ENCODE measurements around the gene NRF1.

NRF1 gene

GRCh38 chr7:129724796-129725195 lies 113.3 kb downstream of the NRF1 start:
- in situ Hi-C loops (cut with MboI; ENCODE audit: low sequenced_read_pairs), result no loop called here

- in situ Hi-C loops (cut with MboI; ENCODE audit: low sequenced_read_pairs), result no loop called here
Measured at GRCh38 chr7:129728875-129729467, 117.5 kb downstream of the NRF1 start.

- in situ Hi-C loops (cut with MboI; ENCODE audit: low sequenced_read_pairs), result no loop called here
Measured at GRCh38 chr7:129729511-129729910, 118.0 kb downstream of the NRF1 start.

DNA sequence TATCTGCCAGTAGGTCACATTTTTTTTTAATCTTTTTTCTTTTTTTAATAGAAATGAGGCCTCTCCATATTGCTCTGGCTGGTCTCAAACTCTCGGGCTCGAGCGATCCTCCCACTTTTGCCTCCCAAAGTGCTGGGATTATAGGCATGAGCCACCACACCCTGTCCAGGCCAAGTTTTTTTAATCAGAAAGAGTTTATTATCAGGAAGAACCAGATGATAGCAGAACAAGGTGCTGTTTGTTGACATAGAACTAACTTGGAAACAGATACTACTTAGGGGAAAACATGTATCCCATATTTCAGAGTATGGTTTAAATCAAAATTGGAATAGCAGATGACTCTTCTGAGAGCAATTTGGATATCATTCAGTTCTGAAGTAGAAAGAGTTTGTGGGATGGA lies 118.6 kb downstream of the NRF1 start:
- in situ Hi-C loops (cut with MboI; ENCODE audit: low sequenced_read_pairs), result no loop called here

GRCh38 chr7:129734400-129734799 lies 122.9 kb downstream of the NRF1 start:
- in situ Hi-C loops (cut with MboI; ENCODE audit: low sequenced_read_pairs), result no loop called here

GRCh38 chr7:129739427-129739826 lies 127.9 kb downstream of the NRF1 start:
- in situ Hi-C loops (cut with MboI; ENCODE audit: low sequenced_read_pairs), result no loop called here

DNA sequence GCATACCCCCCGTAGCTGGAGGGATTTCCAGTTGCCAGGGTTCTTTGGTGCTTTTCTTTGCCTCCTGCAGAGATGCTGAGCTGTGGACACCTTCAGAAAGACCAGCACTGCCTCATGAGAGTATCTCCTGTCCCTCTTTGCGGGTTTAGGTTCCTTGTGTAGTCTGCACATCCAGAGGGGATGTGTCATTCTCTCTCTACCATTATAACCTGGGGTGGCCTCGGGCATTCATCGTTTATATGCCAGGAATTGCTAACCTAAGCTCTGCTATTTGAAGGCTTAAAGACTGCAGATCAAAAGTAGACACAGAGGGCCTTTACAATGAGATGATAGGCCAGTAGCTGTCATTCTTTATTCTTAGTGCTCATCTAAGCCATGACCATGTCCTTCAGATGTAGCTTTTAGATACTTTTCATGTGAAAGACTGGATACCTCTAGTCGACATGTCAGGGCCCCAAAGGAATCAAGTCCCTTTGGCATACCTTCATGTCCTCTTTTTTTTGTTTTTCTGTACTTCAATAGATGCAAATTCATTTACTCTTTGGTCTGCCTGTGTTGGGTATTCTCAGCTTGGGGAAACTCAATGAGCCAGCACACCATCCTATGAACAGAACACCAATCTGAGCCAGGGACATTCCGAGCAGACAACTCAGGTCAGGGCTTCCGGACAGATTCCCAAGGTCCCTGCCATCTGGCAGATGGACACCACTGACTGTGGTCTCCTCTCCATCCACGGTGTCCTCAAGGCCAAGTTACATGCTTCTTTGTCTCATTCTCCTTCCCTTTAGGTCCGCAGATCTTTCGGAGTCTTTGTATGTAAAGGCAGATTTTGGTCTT lies 129.3 kb downstream of the NRF1 start:
- in situ Hi-C loops (cut with MboI; ENCODE audit: low sequenced_read_pairs), result no loop called here

- in situ Hi-C loops (cut with MboI; ENCODE audit: low sequenced_read_pairs), result no loop called here
Measured at GRCh38 chr7:129741743-129742213, 130.3 kb downstream of the NRF1 start.

DNA sequence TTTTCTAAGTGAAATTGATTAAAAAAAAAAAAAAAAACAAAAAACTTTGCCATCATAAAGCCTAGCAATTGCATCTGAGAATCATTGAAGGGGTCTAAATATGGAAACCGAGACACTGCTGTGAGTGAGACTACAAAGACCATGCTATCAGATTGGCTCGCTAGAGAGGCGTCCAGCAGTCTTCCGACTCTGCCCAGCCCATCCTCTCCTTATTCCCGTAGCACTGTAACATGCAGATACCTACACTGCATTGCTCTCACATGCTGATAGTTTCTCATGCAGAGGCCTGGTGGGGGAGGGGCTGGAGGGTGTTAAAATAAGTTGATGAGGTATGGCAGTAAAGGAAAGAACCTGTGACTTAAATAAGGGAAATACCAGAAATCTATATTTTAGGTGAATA lies 130.7 kb downstream of the NRF1 start:
- in situ Hi-C loops (cut with MboI; ENCODE audit: low sequenced_read_pairs), result no loop called here

GRCh38 chr7:129746857-129747529 lies 135.5 kb downstream of the NRF1 start:
- in situ Hi-C loops (cut with MboI; ENCODE audit: low sequenced_read_pairs), result no loop called here

GRCh38 chr7:129748356-129749109 lies 137.0 kb downstream of the NRF1 start:
- in situ Hi-C loops (cut with MboI; ENCODE audit: low sequenced_read_pairs), result no loop called here

- in situ Hi-C loops (cut with MboI; ENCODE audit: low sequenced_read_pairs), result no loop called here
Measured at GRCh38 chr7:129750091-129750490, 138.6 kb downstream of the NRF1 start.

- in situ Hi-C loops (cut with MboI; ENCODE audit: low sequenced_read_pairs), result no loop called here
Measured at GRCh38 chr7:129750501-129750900, 139.0 kb downstream of the NRF1 start.

DNA sequence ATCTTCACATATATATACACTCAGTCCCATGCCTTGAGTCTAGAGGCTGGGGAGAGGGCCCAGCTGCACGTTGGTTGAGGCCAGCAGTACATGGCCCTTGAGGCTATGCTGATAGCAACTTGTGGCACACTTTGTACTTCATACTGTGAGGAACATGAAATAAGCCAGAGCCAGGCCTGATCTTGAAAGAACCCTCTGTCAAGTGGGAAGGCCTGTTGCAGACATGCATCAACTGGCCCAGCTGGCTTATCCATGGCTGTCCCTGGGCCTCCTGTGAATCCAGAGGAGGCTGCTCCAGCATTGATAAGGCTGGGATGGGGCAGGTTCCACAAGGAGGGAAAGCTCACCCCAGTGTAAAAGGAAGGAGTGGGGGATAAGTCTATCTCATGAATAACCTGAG lies 140.4 kb downstream of the NRF1 start:
- in situ Hi-C loops (cut with MboI; ENCODE audit: low sequenced_read_pairs), result no loop called here

GRCh38 chr7:129752760-129753159 lies 141.2 kb downstream of the NRF1 start:
- in situ Hi-C loops (cut with MboI; ENCODE audit: low sequenced_read_pairs), result no loop called here

DNA sequence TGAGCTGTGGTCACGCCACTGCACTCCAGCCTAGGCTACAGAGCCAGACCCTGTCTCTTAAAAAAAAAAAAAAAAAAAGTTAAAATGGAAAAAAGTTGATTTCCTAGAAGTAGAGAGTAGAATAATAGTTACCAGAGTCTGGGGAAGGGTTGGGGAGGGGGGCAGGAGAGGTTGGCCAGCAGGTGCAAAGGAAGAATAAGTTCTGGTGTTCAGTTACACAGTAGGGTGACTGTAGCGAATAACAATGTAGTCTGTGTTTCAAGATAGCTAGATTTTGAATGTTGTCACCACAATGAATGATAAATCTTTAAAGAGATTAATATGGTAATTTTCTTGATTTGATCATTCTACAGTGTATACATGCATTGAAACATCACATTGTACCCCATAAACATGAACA lies 142.9 kb downstream of the NRF1 start:
- in situ Hi-C loops (cut with MboI; ENCODE audit: low sequenced_read_pairs), result no loop called here

- in situ Hi-C loops (cut with MboI; ENCODE audit: low sequenced_read_pairs), result no loop called here
Measured at GRCh38 chr7:129757991-129758390, 146.5 kb downstream of the NRF1 start.

GRCh38 chr7:129762387-129762969 lies 151.0 kb downstream of the NRF1 start:
- in situ Hi-C loops (cut with MboI; ENCODE audit: low sequenced_read_pairs), result no loop called here

DNA sequence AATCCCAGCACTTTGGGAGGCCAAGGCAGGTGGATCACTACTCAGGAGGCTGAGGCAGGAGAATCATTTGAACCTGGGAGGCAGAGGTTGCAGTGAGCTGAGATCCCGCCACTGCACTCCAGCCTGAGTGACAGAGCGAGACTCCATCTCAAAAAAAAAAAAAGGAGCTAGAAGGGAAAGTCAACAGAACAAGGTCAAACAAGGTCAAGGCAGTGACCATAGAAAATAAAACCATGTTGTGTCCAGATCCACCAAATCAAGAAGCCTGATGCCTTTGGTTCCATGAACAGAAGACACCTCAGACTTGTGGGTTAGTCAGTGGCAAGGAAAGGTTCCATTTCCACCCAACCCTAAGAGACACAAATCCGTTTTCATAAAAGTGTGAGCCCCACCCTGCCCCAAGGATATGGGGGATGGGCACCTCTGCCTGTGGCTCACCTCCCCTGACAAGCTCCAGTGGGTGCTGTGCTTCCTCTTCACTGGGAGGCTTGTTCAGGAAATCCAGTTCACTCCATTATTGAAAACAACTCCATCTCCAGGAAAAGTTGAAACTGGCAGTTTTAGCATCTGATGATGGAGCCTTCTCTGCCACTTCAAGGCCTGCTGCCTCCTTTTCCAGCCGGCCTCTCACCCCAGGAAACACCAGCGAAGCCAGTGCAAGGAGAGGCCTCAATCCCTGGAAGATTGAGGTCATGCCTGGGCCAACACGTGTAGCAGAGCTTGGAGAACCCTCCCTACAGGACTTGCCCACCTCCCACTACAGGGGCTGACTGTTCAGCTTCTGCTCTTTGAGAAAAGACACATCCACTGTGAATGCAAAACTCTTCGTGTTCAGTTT lies 152.9 kb downstream of the NRF1 start:
- in situ Hi-C loops (cut with MboI; ENCODE audit: low sequenced_read_pairs), result no loop called here

- in situ Hi-C loops (cut with MboI; ENCODE audit: low sequenced_read_pairs), result no loop called here
Measured at GRCh38 chr7:129765352-129765751, 153.8 kb downstream of the NRF1 start.

Data from hTERT RPE-1 (cell line).